H9 (cell line): ENCODE results near the gene ANKRD27. TPM values are rescaled to one million over a fixed set of nuclear protein-coding genes. Genes with fewer than 3 reads are reported as not detected.

Experiments used
- DNase-seq: peaks from one replicate; pipeline ENCODE4 v3.0.0-alpha.2; 2017
- H2AFZ ChIP-seq: one replicate; pipeline ENCODE4 v1.6.1; 2013; ENCODE audit warnings: mild to moderate bottlenecking, low read length, control low read depth, moderate library complexity
- H2AK5ac ChIP-seq: 2 replicates; pipeline ENCODE4 v1.6.1; 2013; ENCODE audit warnings: low read length, control low read depth, mixed read lengths; ENCODE audit not compliant: insufficient read length
- H2BK120ac ChIP-seq: one replicate; pipeline ENCODE4 v1.6.1; 2013; ENCODE audit warnings: low read depth, mild to moderate bottlenecking, low read length, control low read depth, inconsistent platforms; ENCODE audit not compliant: poor library complexity, severe bottlenecking
- H2BK12ac ChIP-seq: 2 replicates; pipeline ENCODE4 v1.6.1; 2013; ENCODE audit warnings: low read length, control low read depth, mixed read lengths, low read depth; ENCODE audit not compliant: insufficient read length
- H2BK15ac ChIP-seq: 2 replicates; pipeline ENCODE4 v1.6.1; 2013; ENCODE audit warnings: low read depth, low read length, control low read depth
- H2BK20ac ChIP-seq: one replicate; pipeline ENCODE4 v1.6.1; 2013; ENCODE audit warnings: low read depth, mild to moderate bottlenecking, low read length, control low read depth, inconsistent platforms; ENCODE audit not compliant: poor library complexity, severe bottlenecking
- H2BK5ac ChIP-seq: 2 replicates; pipeline ENCODE4 v1.6.1; 2013; ENCODE audit warnings: low read length, control low read depth, mixed read lengths; ENCODE audit not compliant: insufficient read length
- H3K14ac ChIP-seq: 2 replicates; pipeline ENCODE4 v1.6.1; 2013; ENCODE audit warnings: low read length, control low read depth; ENCODE audit not compliant: insufficient read depth
- H3K18ac ChIP-seq: 2 replicates; pipeline ENCODE4 v1.6.1; 2013; ENCODE audit warnings: low read depth, mild to moderate bottlenecking, mixed read lengths, low read length, control low read depth; ENCODE audit not compliant: insufficient read length
- H3K23ac ChIP-seq: 2 replicates; pipeline ENCODE4 v1.6.1; 2013; ENCODE audit warnings: low read length, control low read depth, mixed read lengths, low read depth; ENCODE audit not compliant: insufficient read length
- H3K23me2 ChIP-seq: 2 replicates; pipeline ENCODE4 v1.6.1; 2013; ENCODE audit warnings: low read depth, mild to moderate bottlenecking, mixed read lengths, low read length, control low read depth; ENCODE audit not compliant: insufficient read length, poor library complexity, severe bottlenecking
- H3K27ac ChIP-seq: 2 replicates; pipeline ENCODE4 v1.5.1; 2013; ENCODE audit warnings: low read length, control low read depth, mixed read lengths, low read depth; ENCODE audit not compliant: insufficient read length
- H3K27me3 ChIP-seq: 2 replicates; pipeline ENCODE4 v1.6.1; 2013; ENCODE audit warnings: low read length, control low read depth, inconsistent platforms; ENCODE audit not compliant: insufficient read depth
- H3K4ac ChIP-seq: 2 replicates; pipeline ENCODE4 v1.6.1; 2013; ENCODE audit warnings: low read depth, mild to moderate bottlenecking, control low read depth, inconsistent platforms, low read length, moderate library complexity
- H3K4me1 ChIP-seq: 2 replicates; pipeline ENCODE4 v1.6.1; 2013; ENCODE audit warnings: low read length, control low read depth, inconsistent platforms; ENCODE audit not compliant: insufficient read depth
- H3K4me2 ChIP-seq: 2 replicates; pipeline ENCODE4 v1.6.1; 2013; ENCODE audit warnings: low read length, control low read depth, mixed read lengths; ENCODE audit not compliant: insufficient read length, insufficient read depth
- H3K56ac ChIP-seq: 2 replicates; pipeline ENCODE4 v1.6.1; 2013; ENCODE audit warnings: low read depth, mild to moderate bottlenecking, mixed read lengths, low read length, control low read depth; ENCODE audit not compliant: insufficient read length
- H3K79me1 ChIP-seq: 2 replicates; pipeline ENCODE4 v1.6.1; 2013; ENCODE audit warnings: low read depth, mild to moderate bottlenecking, moderate library complexity, low read length, control low read depth, inconsistent platforms; ENCODE audit not compliant: insufficient read depth, poor library complexity, severe bottlenecking
- H3K79me2 ChIP-seq: 2 replicates; pipeline ENCODE4 v1.6.1; 2013; ENCODE audit warnings: low read length, control low read depth, inconsistent platforms; ENCODE audit not compliant: insufficient read depth
- H3K9ac ChIP-seq: 2 replicates; pipeline ENCODE4 v1.6.1; 2013; ENCODE audit warnings: low read length, control low read depth, mixed read lengths; ENCODE audit not compliant: insufficient read length; ENCODE audit errors: extremely low read depth
- H3K9me3 ChIP-seq: one replicate; pipeline ENCODE4 v1.6.1; 2013; ENCODE audit warnings: low read depth, low read length, inconsistent platforms; ENCODE audit not compliant: control insufficient read depth
- H3T11ph ChIP-seq: one replicate; pipeline ENCODE4 v1.6.1; 2013; ENCODE audit warnings: mild to moderate bottlenecking, low read length, control low read depth, inconsistent platforms
- H4K20me1 ChIP-seq: one replicate; pipeline ENCODE4 v1.6.1; 2013; ENCODE audit not compliant: control insufficient read depth, insufficient read length, insufficient read depth
- H4K5ac ChIP-seq: 2 replicates; pipeline ENCODE4 v1.6.1; 2013; ENCODE audit warnings: low read depth, mild to moderate bottlenecking, mixed read lengths, low read length, control low read depth; ENCODE audit not compliant: insufficient read length
- H4K8ac ChIP-seq: replicated peaks from 2 replicates; pipeline ENCODE4 v1.6.1; 2013; ENCODE audit warnings: low read length, control low read depth, mixed read lengths, low read depth; ENCODE audit not compliant: insufficient read length
- H4K91ac ChIP-seq: 2 replicates; pipeline ENCODE4 v1.6.1; 2013; ENCODE audit warnings: low read depth, mild to moderate bottlenecking, moderate library complexity, mixed read lengths, low read length, control low read depth; ENCODE audit not compliant: insufficient read length
- H3K27ac Mint-ChIP-seq, 3 experiments: 2 replicates in 2 of 3; 3 replicates in 1 of 3; pipeline ENCODE4 v1.8.0; 2020 to 2021; ENCODE audit warnings: mixed read lengths in 3 of 3, mild to moderate bottlenecking in 1 of 3, moderate library complexity in 1 of 3
- H3K27me3 Mint-ChIP-seq: 2 replicates; pipeline ENCODE4 v1.8.0; 2021; ENCODE audit warnings: low read depth, mild to moderate bottlenecking, moderate library complexity, mixed read lengths
- H3K36me3 Mint-ChIP-seq, 3 experiments: 2 replicates in 2 of 3; 3 replicates in 1 of 3; pipeline ENCODE4 v1.8.0; 2020 to 2021; ENCODE audit warnings: low read depth in 3 of 3, mixed read lengths in 3 of 3; ENCODE audit not compliant: insufficient read depth in 1 of 3
- H3K4me1 Mint-ChIP-seq, 2 experiments: 2 replicates each; pipeline ENCODE4 v1.8.0; 2020; ENCODE audit warnings: mixed read lengths in 2 of 2
- H3K4me3 Mint-ChIP-seq, 2 experiments: 2 replicates in 1 of 2; 3 replicates in 1 of 2; pipeline ENCODE4 v1.8.0; 2020 to 2021; ENCODE audit warnings: mild to moderate bottlenecking in 2 of 2, mixed read lengths in 2 of 2, moderate library complexity in 1 of 2
- H3K9me3 Mint-ChIP-seq, 2 experiments: 2 replicates in 1 of 2; 3 replicates in 1 of 2; pipeline ENCODE4 v1.8.0; 2020; ENCODE audit warnings: mild to moderate bottlenecking in 2 of 2, mixed read lengths in 2 of 2, moderate library complexity in 1 of 2
- CTCF ChIP-seq: fragments of 200-600 bp; sonication (generic); conservative IDR thresholded peaks from 3 replicates; pipeline ENCODE4 v1.8.0; 2021; ENCODE audit warnings: antibody characterized with exemption, mild to moderate bottlenecking
- WGBS: extraction: QIAGEN DNeasy Blood & Tissue Kit; methylation state at CpG from one replicate; pipeline ENCODE4 v1.1.7; 2013; ENCODE audit warnings: missing lambda C conversion rate, low lambda C conversion rate, mixed read lengths; ENCODE audit not compliant: insufficient read length; ENCODE audit errors: extremely low coverage; 5-methylcytosine and 5-hydroxymethylcytosine counted together
- total RNA-seq: library from RNA; stranded (reverse); gene quantifications from 2 replicates; pipeline ENCODE4 v1.2.1, GENCODE V29; 2021

The ANKRD27 gene
- total RNA-seq, 1 experiment from 2014 or later = 40.7 TPM

- Histone ChIP-seq H3K9me3 (no peaks in the 10 kb centered on the region), H3K79me2 (no peaks in the 10 kb centered on the region), H4K5ac (no peak overlapping the region), H2BK12ac (no peak overlapping the region), H4K91ac (no peak overlapping the region), H2AFZ (no peak overlapping the region), H3K23me2 (no peaks in the 10 kb centered on the region), H3K23ac (no peak overlapping the region), H3T11ph (no peak overlapping the region), H3K27me3 (no peaks in the 10 kb centered on the region), H3K79me1 (no peaks in the 10 kb centered on the region), H3K4me1 (no peaks in the 10 kb centered on the region), H3K56ac (no peak overlapping the region), H2BK5ac (no peak overlapping the region), H3K14ac (no peak overlapping the region), H2BK120ac (no peak overlapping the region), H3K27ac (no peak overlapping the region), H4K20me1 (no peaks in the 10 kb centered on the region), H2BK15ac (no peak overlapping the region), H3K18ac (no peak overlapping the region), H4K8ac (no peak overlapping the region), H3K4me2 (no peak overlapping the region), H3K4ac (no peak overlapping the region), H3K9ac (no peak overlapping the region), H2BK20ac (no peak overlapping the region), H2AK5ac (no peak overlapping the region)
- Mint-ChIP-seq H3K4me3 (no peak overlapping the region), H3K9me3 (no peaks in the 10 kb centered on the region), H3K36me3 (peaks cover 26 to 64% (median 53%) of the 10 kb centered on the region in 3 experiments; a peak in 6 of 7 replicates), H3K27me3 (no peaks in the 10 kb centered on the region), H3K4me1 (no peaks in the 10 kb centered on the region), H3K27ac (no peak overlapping the region)
- TF ChIP-seq CTCF = no peak
- WGBS = no CpG with 5 or more reads among the region's 14 CpGs
- no peak for DNase-seq
Observed at GRCh38 chr19:32603961-32604360, 71.0 kb downstream of the ANKRD27 start.
